ENCODE measurements around the gene TAF13.
"Not testable (repeated sequence)": the region's sequence is repeated elsewhere in the genome, so short reads cannot be mapped to it uniquely, and the experiment has no call there.

The TAF13 gene

DNA sequence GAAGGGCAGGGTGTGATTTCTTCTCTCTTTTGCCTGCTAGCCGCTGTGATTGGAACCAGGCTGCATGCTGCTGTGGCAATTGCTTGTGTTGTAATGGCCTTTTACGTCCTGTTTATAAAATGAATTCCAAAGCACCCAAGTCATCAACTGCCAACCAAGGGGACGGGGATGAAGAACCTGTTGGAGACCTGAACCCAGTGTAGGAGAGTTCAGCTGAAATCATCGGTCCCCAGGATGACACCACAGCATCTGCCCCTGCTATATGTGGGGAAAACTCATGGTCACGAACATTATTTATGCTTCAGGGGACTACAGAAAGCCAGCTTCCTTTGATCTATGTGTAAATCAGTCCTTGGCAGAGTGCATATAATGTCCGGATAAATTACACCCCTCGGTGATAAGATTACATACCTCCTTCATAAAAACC is 18.6 kb upstream of the TAF13 start:
- no peak for FAIRE-seq

GRCh38 chr1:109091839-109092193 is 16.0 kb upstream of the TAF13 start:
- no peak for DNase-seq (ENCODE audit: insufficient read length, low spot score)
- peak; percentile 70 for FAIRE-seq

More for the DNA sequence above, 18.6 kb upstream of the TAF13 start:
- DNase-seq (ENCODE audit: insufficient read length, low spot score), result no peak

DNA sequence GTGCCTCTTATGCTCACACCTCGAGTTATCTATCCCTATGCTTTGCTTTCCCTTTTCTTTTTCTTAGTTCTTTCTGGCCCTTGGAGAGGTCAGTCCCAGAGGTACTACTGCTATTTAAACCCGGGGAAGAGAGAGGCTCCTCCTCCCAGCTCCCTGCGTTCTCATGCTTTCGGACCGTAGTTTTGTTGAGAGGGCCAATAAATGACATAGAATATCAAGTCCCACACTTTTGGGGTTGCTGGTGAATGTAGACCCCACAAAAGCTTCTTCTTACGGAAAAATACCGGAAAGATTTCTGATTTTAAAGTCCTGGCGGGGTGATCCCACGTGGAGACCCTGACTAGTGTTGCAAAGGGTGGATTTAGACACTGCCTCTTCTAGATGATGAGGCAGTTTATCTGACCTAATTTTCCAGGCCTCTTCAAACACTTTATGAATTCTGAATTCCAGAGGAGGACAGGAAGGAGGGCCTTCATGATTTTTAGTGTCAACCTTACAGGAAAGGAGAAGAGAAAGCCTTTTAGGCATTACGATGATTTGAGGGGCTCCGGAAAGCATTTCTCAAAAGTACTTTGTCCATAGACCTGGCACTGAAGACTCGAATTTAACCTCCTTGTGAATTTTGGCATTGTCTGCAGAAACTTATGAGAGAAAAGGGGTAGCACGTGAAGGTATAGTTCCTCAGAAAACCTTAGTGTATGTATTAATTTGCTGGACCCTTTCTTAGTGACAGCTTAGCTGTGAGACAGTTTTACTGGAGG is 15.5 kb upstream of the TAF13 start:
- DNase-seq (ENCODE audit: insufficient read length, low spot score) (no peak), FAIRE-seq (peak; percentile 52)

- peak; percentile 60 for DNase-seq (ENCODE audit: insufficient read length, low spot score)
- peak; percentile 77 for FAIRE-seq
Measured at GRCh38 chr1:109090196-109091077, 14.6 kb upstream of the TAF13 start, which contains the start of gene TMEM167B. TMEM167B (plus strand) TSS chr1:109090764; CDS start chr1:109090873, 109 bp downstream.

DNA sequence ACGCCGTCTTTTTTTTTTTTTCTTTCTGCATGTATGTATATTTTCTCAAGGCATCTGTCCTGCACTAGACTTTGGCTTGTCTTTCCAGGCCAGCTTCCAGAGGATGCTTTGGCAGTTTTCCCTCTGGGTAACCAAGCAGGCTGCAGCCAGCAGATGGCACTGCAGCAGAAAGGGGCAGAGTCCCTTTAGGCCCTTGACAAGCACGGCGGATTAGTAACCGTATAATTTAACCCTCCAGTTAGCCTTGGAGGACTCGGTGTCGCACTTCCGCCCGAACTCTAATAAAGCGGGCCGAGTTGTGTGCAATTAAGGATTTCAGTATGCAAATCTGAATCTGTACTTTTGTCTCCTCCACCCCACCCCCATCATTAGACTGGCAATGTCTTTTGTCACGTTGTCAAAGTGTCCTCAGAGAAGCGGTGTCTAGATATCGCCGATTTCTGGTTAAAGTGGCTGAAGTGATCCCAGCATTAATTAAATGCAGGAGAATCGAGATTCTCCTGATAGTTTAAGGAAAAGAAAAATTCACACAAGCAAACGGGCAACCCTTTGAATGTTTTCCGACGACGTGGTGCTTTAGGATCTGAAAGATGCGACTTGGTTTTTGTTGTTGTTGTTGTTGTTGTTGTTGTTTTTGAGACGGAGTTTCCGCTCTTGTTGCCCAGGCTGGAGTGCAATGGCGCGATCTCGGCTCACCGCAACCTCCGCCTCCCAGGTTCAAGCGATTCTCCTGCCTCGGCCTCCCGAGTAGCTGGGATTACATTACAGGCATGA is 13.6 kb upstream of the TAF13 start:
- FAIRE-seq (no peak), DNase-seq (ENCODE audit: insufficient read length, low spot score) (no peak)

DNA sequence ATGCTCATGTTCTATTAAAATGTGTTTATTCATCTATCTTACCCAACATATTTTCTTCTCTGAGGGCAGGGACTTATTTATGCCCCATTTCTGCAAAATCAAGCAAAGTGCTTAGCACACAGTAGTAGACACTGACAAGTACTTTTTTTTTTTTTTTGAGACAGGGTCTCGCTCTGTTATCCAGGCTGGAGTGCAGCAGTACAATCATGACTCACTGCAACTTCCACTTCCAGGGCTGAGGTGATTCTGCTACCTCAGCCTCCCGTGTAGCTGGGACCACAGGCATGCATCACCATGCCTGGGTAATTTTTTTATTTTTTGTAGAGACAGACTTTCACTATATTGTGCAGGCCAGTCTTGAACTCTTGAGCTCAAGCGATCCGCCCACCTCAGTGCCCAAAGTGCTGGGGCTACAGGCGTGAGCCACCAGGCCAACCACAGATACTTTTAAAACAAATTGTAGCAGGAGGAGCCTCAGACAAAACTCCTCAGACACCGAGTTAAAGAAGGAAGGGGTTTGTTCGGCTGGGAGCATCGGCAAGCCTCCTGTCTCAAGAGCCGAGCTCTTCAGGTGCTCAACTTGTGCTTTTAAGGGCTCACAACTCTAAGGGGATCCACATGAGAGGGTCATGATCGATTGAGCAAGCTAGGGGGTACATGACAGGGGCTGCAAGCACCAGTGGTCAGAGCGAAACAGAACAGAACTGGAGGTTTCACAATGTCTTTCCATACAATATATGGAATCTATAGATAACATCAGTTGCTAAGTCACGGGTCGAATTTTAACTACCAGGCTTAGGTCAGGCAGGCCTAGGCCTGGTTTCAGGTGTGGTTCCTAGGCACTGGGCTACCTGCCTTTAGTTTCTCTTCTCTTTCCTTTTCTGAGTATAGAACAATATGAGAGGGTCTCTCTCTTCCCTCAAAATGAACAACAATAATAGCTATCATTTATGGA is 9.0 kb upstream of the TAF13 start:
- DNase-seq (ENCODE audit: insufficient read length, low spot score) (no peak), FAIRE-seq (no peak)

DNA sequence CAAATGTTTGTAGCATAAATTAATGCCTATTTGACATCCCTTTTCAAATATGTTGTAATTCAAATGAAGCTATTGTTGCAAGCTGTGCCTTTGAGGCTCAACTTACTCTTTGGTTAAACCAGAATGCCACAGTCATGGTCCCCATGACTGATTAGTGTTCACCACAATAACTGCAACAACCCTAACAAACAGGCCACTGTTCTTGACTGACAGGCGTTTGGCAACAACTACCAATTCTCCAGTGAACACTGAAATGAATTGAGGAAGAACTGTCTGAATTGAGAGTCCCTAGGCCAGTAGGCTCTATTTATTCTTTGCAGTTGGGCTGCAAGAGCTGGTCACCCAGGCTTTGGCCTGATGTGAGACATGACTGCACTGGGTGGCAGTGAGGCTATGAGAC is 8.1 kb upstream of the TAF13 start:
- FAIRE-seq, result no peak
- DNase-seq (ENCODE audit: insufficient read length, low spot score), result no peak

DNA sequence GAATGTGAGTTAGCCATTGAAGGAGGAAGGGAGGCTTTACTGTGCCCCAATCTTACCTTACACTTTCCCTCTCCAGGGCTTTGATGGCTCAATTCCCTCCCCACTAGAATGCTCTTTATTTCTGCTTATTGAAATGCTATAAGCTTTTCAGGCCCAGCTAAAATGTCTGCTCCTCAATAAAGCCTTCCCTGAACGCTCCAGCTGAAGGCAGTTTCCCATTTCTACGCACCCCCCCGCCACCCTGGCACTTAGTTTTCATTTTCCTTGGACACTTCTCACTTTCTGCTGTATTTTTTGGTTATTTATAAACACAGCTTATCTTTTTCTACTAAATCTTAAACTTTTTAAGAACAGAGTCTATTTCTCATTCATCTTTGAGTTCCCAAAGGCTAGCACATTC is 7.7 kb upstream of the TAF13 start:
- no peak for FAIRE-seq
- no peak for DNase-seq (ENCODE audit: insufficient read length, low spot score)

- no peak for DNase-seq (ENCODE audit: insufficient read length, low spot score)
- no peak for FAIRE-seq
Measured at GRCh38 chr1:109080441-109081082, 4.8 kb upstream of the TAF13 start.

GRCh38 chr1:109079240-109079622 is 3.4 kb upstream of the TAF13 start:
- FAIRE-seq, result no peak
- no peak for DNase-seq (ENCODE audit: insufficient read length, low spot score)

GRCh38 chr1:109078317-109078716 is 2.5 kb upstream of the TAF13 start:
- no peak for FAIRE-seq
- DNase-seq (ENCODE audit: insufficient read length, low spot score), result no peak

DNA sequence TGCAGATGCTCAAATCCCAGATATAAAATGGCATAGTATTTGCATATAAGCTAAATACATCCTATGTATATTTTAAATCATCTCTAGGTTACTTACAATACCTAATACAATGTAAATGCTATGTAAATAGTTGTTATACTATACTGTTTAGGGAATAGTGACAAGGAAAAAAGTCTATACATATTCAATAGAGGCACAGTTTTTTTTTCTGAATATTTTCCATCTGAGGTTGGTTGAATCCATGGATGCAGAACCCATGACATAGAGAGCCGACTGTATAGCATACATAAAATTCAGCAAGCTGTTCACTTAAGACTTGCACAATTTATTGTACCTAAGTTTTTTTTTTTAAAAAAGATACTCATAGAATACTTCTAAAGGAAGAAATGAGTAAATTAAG is 6.5 kb downstream of the TAF13 start:
- DNase-seq (ENCODE audit: insufficient read length, low spot score) (no peak), FAIRE-seq (no peak)

DNA sequence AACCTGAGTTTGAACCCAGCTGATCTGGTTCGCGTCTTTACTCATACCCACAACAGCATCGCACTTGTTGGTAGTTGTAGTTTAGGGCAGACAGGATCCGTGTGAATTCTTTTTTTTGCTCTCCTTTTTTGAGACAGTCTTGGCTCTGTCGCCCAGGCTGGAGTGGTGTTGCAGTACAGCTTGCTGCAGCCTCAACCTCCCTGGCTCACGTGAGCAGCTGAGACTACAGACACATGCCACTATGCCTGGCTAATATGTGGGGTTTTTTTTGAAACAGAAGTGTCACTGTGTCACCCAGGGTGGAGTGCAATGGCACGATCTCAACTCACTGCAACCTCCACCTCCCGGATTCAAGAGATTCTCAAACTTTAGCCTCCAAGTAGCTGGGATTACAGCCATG is 7.9 kb downstream of the TAF13 start:
- DNase-seq (ENCODE audit: insufficient read length, low spot score) (no peak), FAIRE-seq (no peak)

DNA sequence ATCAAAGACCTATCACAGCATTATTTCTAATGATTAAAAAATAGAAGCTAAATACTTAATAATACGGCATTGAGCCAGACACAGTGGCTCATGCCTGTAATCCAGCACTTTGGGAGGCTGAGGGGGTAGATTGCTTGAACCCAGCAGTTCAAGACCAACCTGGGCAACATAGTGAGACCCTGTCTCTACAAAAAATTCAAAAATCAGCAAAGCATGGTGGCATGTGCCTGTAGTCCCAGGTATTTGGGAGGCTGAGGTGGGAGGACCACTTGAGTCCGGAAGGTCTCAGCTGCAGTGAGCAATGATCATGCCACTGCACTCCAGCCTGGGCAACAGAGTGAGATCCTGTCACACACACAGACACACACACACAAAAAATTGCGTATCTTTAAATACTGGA is 10.7 kb downstream of the TAF13 start:
- FAIRE-seq, result no peak
- DNase-seq (ENCODE audit: insufficient read length, low spot score), result no peak

- FAIRE-seq, result no peak
- DNase-seq (ENCODE audit: insufficient read length, low spot score), result no peak
Measured at GRCh38 chr1:109061183-109061582, 14.6 kb downstream of the TAF13 start.

GRCh38 chr1:109060707-109061106 is 15.1 kb downstream of the TAF13 start:
- no peak for DNase-seq (ENCODE audit: insufficient read length, low spot score)
- FAIRE-seq, result no peak

DNA sequence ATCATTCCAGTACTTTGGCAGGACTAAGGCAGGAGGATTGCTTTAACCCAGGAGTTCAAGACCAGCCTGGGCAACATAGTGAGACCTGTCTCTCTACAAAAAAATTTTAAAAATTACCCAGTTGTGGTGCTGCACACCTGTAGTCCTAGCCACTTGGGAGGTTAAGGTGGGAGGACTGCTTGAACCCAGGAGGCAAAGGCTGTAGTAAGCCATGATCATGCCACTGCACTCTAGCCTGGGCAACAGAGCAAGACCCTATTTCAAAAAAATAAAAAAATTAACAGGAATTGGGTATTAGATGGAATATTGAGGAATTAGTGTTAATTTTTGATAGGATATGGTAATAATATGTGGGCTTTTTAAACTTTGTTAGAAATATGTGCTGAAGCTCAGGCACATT is 16.8 kb downstream of the TAF13 start:
- DNase-seq (ENCODE audit: insufficient read length, low spot score), result no peak
- FAIRE-seq, result no peak

DNA sequence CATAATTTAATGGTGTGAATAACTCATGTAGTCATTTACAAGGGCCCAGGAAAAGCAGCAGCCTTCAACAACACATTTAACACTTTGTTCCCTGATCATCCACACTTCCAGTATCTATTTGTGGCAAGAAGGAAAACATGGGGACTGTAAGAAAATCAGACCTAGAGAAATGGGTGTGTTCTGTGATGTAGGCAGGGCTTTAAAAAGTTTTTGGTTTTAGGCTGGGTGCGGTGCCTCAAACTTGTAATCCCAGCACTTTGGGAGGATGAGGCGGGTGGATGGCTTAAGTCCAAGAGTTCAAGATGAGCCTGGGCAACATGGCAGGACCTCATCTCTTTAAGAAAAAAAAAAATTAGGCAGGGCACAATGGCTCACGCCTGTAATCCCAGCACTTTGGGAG is 19.7 kb downstream of the TAF13 start:
- FAIRE-seq (no peak), DNase-seq (ENCODE audit: insufficient read length, low spot score) (no peak)

DNA sequence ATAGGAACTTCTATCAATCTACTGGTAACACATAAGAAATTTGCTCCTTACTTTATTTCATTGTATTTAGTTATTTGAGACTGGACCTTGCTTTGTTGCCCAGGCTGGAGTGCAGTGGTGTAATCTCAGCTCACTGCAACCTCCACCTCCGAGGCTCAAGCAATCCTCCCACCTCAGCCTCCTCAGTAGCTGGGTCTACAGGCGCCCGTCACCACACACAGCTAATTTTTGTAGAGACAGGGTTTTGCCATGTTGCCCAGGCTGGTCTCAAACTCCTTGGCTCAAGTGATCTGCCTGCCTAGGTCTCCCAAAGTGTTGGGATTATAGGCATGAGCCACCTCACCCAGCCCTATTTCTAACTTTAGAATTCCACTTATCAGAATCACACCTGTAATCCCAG is 23.7 kb downstream of the TAF13 start:
- not testable (repeated sequence) for FAIRE-seq; DNase-seq (ENCODE audit: insufficient read length, low spot score)

Data from GM19239 (cell line).